DOHH2 (cell line): ENCODE measurements around the gene TGFBR3.

ENCODE experiments used
- H3F3A ChIP-seq: fragments of 200-600 bp; sonication (generic), shearing (Covaris generic); 2 replicates; pipeline ENCODE4 v1.6.0; 2016; ENCODE audit warnings: antibody characterized with exemption, mild to moderate bottlenecking; ENCODE audit not compliant: control insufficient read depth, insufficient read depth
- H3K27ac ChIP-seq: fragments of 200-600 bp; sonication (generic); 2 replicates; pipeline ENCODE4 v1.5.1; 2014; ENCODE audit warnings: low read depth, mild to moderate bottlenecking, low read length, moderate library complexity
- H3K27me3 ChIP-seq: fragments of 200-600 bp; sonication (generic); 2 replicates; pipeline ENCODE4 v1.6.1; 2014; ENCODE audit warnings: mild to moderate bottlenecking, low read length, mixed read lengths; ENCODE audit not compliant: control insufficient read depth
- H3K36me3 ChIP-seq: fragments of 200-600 bp; sonication (generic); 2 replicates; pipeline ENCODE4 v1.6.1; 2014; ENCODE audit warnings: mild to moderate bottlenecking, low read length, moderate library complexity, mixed read lengths; ENCODE audit not compliant: control insufficient read depth
- H3K4me1 ChIP-seq: fragments of 200-600 bp; sonication (generic); 2 replicates; pipeline ENCODE4 v1.6.1; 2014; ENCODE audit warnings: mild to moderate bottlenecking, low read length, mixed read lengths; ENCODE audit not compliant: control insufficient read depth
- H3K4me2 ChIP-seq: fragments of 200-600 bp; sonication (generic); 2 replicates; pipeline ENCODE4 v1.6.0; 2014; ENCODE audit warnings: mild to moderate bottlenecking, low read length, moderate library complexity
- H3K4me3 ChIP-seq: fragments of 200-600 bp; sonication (generic); 2 replicates; pipeline ENCODE4 v1.5.1; 2014; ENCODE audit warnings: mild to moderate bottlenecking, low read length, mixed read lengths
- H3K79me2 ChIP-seq: fragments of 200-600 bp; sonication (generic); 2 replicates; pipeline ENCODE4 v1.6.1; 2014; ENCODE audit warnings: mild to moderate bottlenecking, low read length, mixed read lengths; ENCODE audit not compliant: control insufficient read depth
- H3K9me2 ChIP-seq: fragments of 200-600 bp; sonication (generic); replicated peaks from 2 replicates; pipeline ENCODE4 v1.6.1; 2014; ENCODE audit warnings: mild to moderate bottlenecking, low read length, mixed read lengths; ENCODE audit not compliant: control insufficient read depth
- H3K9me3 ChIP-seq: fragments of 200-600 bp; sonication (generic); 2 replicates; pipeline ENCODE4 v1.6.1; 2014; ENCODE audit warnings: antibody characterized with exemption, low read length, mixed read lengths; ENCODE audit not compliant: control insufficient read depth, insufficient read depth
- H4K20me1 ChIP-seq: fragments of 200-600 bp; sonication (generic); 2 replicates; pipeline ENCODE4 v1.6.0; 2014; ENCODE audit warnings: low read depth, mild to moderate bottlenecking, antibody characterized with exemption, low read length, moderate library complexity; ENCODE audit not compliant: control insufficient read depth, insufficient read depth
- CTCF ChIP-seq: fragments of 200-600 bp; sonication (generic); IDR thresholded peaks from one replicate; pipeline ENCODE4 v1.5.1; 2014; ENCODE audit warnings: antibody characterized with exemption, mild to moderate bottlenecking, low read depth, low read length; ENCODE audit not compliant: poor library complexity, severe bottlenecking
- EZH2phosphoT487 ChIP-seq: fragments of 200-600 bp; sonication (generic); IDR thresholded peaks from 2 replicates; pipeline ENCODE4 v1.6.1; 2017; ENCODE audit warnings: borderline replicate concordance, mild to moderate bottlenecking, antibody characterized with exemption, low read length, moderate library complexity, mixed read lengths

The TGFBR3 gene

GRCh38 chr1:91784616-91785015 lies 101.3 kb downstream of the TGFBR3 start:
- Histone ChIP-seq H3F3A (no peaks in the 10 kb centered on the region), H3K4me3 (no peak overlapping the region), H3K4me2 (no peak overlapping the region), H3K36me3 (no peaks in the 10 kb centered on the region), H3K27me3 (no peaks in the 10 kb centered on the region), H3K9me2 (no peaks in the 10 kb centered on the region), H3K9me3 (no peaks in the 10 kb centered on the region), H4K20me1 (no peaks in the 10 kb centered on the region), H3K79me2 (no peaks in the 10 kb centered on the region), H3K4me1 (no peaks in the 10 kb centered on the region), H3K27ac (no peak overlapping the region)
- TF ChIP-seq EZH2phosphoT487 (no peak), CTCF (no peak)

DNA sequence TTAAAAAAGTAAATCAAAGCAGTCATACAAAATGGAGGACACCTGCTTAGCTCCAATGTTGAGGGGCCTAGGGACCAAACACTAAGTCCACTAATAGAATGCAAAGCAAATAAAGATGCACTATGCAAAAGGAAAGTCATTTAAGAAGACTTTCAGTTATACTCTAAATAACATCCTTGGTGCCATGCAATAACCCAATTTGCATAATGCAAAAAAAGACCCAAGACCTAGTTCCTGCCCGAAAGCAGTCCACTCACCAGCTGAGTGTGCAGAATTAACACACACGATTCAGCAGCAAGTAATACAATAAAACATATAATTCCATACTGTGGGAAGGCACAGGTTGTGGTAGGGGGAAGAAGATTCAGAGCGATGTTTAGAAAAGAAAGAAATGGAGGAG lies 101.8 kb downstream of the TGFBR3 start:
- no peaks in the 10 kb centered on the region for H3F3A ChIP-seq
- H3K9me3 ChIP-seq, result no peaks in the 10 kb centered on the region

DNA sequence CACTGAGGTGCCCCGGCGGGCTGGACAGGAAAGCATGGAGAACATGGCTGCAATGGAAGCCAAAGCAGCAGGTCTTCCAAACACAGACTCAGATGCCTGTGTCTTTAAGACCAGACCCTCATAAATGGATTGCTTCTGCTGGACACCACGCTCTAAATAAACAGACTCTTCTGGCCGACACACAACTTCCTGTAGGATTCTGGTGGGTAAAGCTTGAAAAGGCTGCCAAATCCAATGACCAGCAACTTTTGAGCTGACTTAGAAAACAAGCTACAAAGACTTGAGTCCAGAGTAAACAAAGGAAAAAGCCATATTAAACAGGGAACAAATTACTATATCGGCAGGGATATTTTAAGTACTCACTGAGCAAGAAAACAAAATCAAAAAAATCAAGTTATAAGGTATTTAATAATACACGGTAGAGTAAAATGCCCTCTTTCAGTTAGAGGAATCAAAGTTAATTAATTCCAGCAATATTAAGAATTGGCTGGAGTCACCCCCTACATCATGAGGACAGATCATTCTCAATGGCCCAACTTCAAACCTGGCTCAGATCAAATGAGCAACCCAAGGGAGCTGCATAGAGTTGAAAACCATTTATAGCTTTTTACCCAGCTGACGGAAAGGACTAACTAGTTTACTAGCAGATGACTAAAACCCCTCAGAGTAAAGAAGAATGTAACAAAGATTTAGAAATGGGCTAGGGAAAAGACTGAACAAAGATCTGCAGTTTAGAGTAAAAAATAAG lies 102.4 kb downstream of the TGFBR3 start:
- Histone ChIP-seq H3K79me2 (no peaks in the 10 kb centered on the region), H3K27me3 (no peaks in the 10 kb centered on the region), H3K4me1 (no peaks in the 10 kb centered on the region), H3K36me3 (no peaks in the 10 kb centered on the region), H4K20me1 (no peaks in the 10 kb centered on the region), H3K4me3 (no peak overlapping the region), H3K4me2 (no peak overlapping the region), H3K9me2 (no peaks in the 10 kb centered on the region), H3K9me3 (no peaks in the 10 kb centered on the region), H3K27ac (no peak overlapping the region), H3F3A (no peaks in the 10 kb centered on the region)
- TF ChIP-seq EZH2phosphoT487 (no peak), CTCF (no peak)

More for the DNA sequence above, 101.8 kb downstream of the TGFBR3 start:
- Histone ChIP-seq H3K27me3 (no peaks in the 10 kb centered on the region), H3K4me3 (no peak overlapping the region), H3K4me1 (no peaks in the 10 kb centered on the region), H3K9me2 (no peaks in the 10 kb centered on the region), H3K27ac (no peak overlapping the region), H4K20me1 (no peaks in the 10 kb centered on the region), H3K79me2 (no peaks in the 10 kb centered on the region), H3K4me2 (no peak overlapping the region), H3K36me3 (no peaks in the 10 kb centered on the region)
- TF ChIP-seq CTCF (no peak), EZH2phosphoT487 (no peak)
